Measurements from ENCODE around the gene CMIP.
A peak's percentile ranks its signal among the peaks of the same experiment; 100 is the strongest.

The CMIP gene

DNA sequence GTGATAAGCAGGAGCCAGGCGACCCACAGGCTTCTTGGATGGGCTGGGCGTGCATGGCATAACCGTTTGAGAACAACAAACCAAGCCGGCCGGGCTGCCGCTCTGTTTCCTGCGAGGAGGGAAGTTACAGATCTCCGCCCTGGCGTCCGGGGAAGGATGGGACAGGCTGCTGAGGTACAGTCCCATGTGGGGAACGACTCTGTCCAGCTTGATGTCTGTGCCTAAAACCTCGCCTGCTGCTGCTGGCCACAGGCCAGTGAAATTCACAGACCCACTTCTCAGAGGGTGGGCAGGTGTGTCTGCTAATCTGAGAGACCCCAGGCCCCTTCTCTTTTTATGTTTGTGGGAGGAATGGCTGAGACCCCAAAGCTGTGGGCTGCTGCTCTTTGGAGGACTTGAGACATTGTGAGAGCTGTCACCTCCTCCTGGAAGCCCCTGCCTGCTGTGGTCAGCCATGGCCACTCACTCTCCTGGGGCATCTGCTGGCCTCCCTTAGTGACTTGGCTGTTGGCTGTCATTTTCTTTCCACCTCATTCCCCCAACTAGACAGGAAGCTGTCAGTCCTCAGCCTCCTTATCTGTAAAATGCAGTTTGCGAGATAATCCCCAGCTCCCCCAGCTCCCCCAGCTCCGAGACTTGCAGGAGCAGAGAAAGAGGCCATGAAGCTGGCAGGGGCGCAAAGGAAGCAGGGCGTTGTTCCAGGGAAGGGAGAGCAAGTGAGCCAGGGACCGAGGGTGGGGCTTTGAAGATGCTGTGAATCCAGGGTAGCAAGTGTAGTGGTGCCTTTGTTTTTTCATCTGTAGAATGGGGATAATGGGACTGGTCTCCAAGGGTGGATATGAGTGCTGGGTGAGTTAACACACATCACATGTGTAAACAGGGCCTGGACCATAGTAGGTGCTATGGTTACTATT is 51.0 kb downstream of the CMIP start:
- H3K4me1 ChIP-seq (ENCODE audit: insufficient read depth, insufficient read length), result peaks cover 24% of the 10 kb centered on the region
- H3K36me3 ChIP-seq (ENCODE audit: insufficient read depth, insufficient read length, low read length), result peaks cover 24% of the 10 kb centered on the region
- no peaks in the 10 kb centered on the region for H3K27me3 ChIP-seq (ENCODE audit: insufficient read depth, insufficient read length)
- no peaks in the 10 kb centered on the region for H3K9me3 ChIP-seq (ENCODE audit: insufficient read depth, low read length)
- TF ChIP-seq ZNF274 (IDR thresholded peaks at IDR 0.05; ENCODE audit: low read depth, low read length), result no peak
- TF ChIP-seq SUZ12 (IDR thresholded peaks at IDR 0.05; ENCODE audit: extremely low read depth, insufficient read depth, insufficient read length), result no peak
- TF ChIP-seq YY1 (IDR thresholded peaks at IDR 0.05; ENCODE audit: insufficient read depth, insufficient read length), result no peak
- DNase-seq (ENCODE audit: low read depth, low spot score), result no peak
- H3K4me3 ChIP-seq (ENCODE audit: insufficient read length, low read depth), result no peak overlapping the region
- H3K9ac ChIP-seq (ENCODE audit: insufficient read length, low read depth), result no peak overlapping the region

DNA sequence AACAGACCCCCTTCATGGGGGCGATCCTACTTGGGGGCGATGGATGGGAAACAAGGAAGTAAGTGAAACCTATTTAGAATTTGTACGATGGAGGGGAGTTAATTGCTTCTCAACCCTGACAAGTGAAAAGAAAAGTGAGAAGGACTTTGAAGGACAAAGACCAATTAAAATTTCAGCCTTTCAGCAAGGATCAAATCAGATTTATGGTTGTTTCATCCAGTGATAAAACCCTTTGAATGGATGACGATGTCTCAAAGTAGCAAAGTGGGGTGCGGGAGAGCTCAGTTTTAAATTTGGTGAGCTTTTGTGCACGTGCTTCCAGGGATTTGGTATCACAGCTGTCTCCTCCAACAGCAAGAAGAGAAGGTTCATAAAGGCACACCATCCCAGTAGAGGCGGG is 51.7 kb downstream of the CMIP start:
- H3K9me3 ChIP-seq (ENCODE audit: insufficient read depth, low read length), result no peaks in the 10 kb centered on the region

DNA sequence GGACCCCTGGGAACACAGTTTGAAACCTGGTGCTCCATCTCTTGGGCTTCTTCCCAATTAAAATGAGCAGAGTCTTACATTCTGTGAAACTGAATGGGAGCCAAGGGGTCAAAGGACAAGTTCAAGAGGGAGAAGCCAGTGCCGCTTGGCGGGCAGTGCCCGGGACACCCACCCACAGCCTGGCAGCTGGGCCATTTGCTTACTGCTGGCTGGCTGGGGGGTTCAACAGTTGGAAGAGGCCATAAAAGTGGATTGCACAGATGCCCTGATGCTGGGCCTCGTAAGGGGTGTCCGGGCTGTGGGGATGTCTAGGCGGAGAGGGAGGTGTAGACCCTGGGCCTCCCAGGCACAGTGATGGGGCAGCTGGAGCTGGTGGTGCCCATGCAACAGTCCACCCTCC is 52.1 kb downstream of the CMIP start:
- Histone ChIP-seq H3K9me3 (ENCODE audit: insufficient read depth, low read length) (no peaks in the 10 kb centered on the region), H3K4me3 (ENCODE audit: insufficient read length, low read depth) (no peak overlapping the region), H3K27me3 (ENCODE audit: insufficient read depth, insufficient read length) (no peaks in the 10 kb centered on the region), H3K36me3 (ENCODE audit: insufficient read depth, insufficient read length, low read length) (peaks cover 24% of the 10 kb centered on the region), H3K9ac (ENCODE audit: insufficient read length, low read depth) (no peak overlapping the region), H3K4me1 (ENCODE audit: insufficient read depth, insufficient read length) (peaks cover 24% of the 10 kb centered on the region)
- DNase-seq (ENCODE audit: low read depth, low spot score), result no peak
- TF ChIP-seq SUZ12 (IDR thresholded peaks at IDR 0.05; ENCODE audit: extremely low read depth, insufficient read depth, insufficient read length) (no peak), YY1 (IDR thresholded peaks at IDR 0.05; ENCODE audit: insufficient read depth, insufficient read length) (no peak), ZNF274 (IDR thresholded peaks at IDR 0.05; ENCODE audit: low read depth, low read length) (no peak)

More for the DNA sequence above, 51.7 kb downstream of the CMIP start:
- H3K36me3 ChIP-seq (ENCODE audit: insufficient read depth, insufficient read length, low read length), result peaks cover 24% of the 10 kb centered on the region
- H3K4me3 ChIP-seq (ENCODE audit: insufficient read length, low read depth), result no peak overlapping the region
- no peak for TF ChIP-seq ZNF274 (IDR thresholded peaks at IDR 0.05; ENCODE audit: low read depth, low read length)
- H3K9ac ChIP-seq (ENCODE audit: insufficient read length, low read depth), result no peak overlapping the region
- DNase-seq (ENCODE audit: low read depth, low spot score), result no peak
- no peaks in the 10 kb centered on the region for H3K27me3 ChIP-seq (ENCODE audit: insufficient read depth, insufficient read length)
- peaks cover 24% of the 10 kb centered on the region for H3K4me1 ChIP-seq (ENCODE audit: insufficient read depth, insufficient read length)

DNA sequence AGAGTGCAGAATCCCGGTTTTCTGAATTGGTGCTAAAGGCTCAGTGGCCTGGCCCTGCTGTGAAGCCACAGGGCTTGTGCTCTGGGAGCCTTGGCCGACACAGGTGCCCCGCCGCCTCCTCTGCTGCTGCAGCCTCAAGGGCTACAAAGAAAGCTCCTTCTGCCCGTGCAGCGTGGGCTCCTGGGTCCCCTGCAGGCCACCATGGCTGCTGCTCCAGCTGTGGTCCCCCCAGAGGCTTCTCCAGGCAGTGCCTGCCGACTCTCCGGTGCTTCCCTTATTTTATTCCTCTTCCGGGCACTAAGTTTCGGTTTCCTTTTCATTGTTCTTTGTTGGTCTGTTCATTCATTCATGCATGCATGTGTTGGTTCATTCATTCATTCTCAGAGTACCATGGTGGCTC is 53.1 kb downstream of the CMIP start:
- Histone ChIP-seq H3K9me3 (ENCODE audit: insufficient read depth, low read length) (no peaks in the 10 kb centered on the region), H3K4me1 (ENCODE audit: insufficient read depth, insufficient read length) (peaks cover 26% of the 10 kb centered on the region), H3K9ac (ENCODE audit: insufficient read length, low read depth) (no peak overlapping the region), H3K4me3 (ENCODE audit: insufficient read length, low read depth) (no peak overlapping the region), H3K27me3 (ENCODE audit: insufficient read depth, insufficient read length) (no peaks in the 10 kb centered on the region), H3K36me3 (ENCODE audit: insufficient read depth, insufficient read length, low read length) (peaks cover 24% of the 10 kb centered on the region)
- DNase-seq (ENCODE audit: low read depth, low spot score), result no peak
- TF ChIP-seq YY1 (IDR thresholded peaks at IDR 0.05; ENCODE audit: insufficient read depth, insufficient read length), result no peak
- no peak for TF ChIP-seq SUZ12 (IDR thresholded peaks at IDR 0.05; ENCODE audit: extremely low read depth, insufficient read depth, insufficient read length)
- TF ChIP-seq ZNF274 (IDR thresholded peaks at IDR 0.05; ENCODE audit: low read depth, low read length), result no peak

DNA sequence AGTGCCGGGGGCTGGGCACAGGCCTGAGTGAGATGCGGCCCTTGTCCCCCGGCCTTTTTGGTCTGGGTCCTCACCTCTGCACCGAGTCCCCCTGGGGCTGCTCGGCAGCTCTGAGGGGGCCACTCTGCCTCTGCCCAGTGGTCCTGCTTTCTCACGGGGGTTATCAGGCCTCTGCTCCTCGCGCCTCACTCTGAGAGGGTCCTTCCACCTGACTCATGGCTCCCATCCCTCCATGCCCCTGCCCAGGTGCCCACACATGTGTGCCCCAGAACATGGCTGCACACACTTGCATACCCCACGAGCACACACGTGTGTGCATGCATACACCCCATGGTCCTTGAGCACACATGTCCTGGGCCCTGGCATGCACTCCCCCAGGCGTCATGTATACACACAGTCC is 53.7 kb downstream of the CMIP start:
- peaks cover 24% of the 10 kb centered on the region for H3K36me3 ChIP-seq (ENCODE audit: insufficient read depth, insufficient read length, low read length)
- H3K4me1 ChIP-seq (ENCODE audit: insufficient read depth, insufficient read length), result peaks cover 20% of the 10 kb centered on the region
- H3K9ac ChIP-seq (ENCODE audit: insufficient read length, low read depth), result no peak overlapping the region
- TF ChIP-seq ZNF274 (IDR thresholded peaks at IDR 0.05; ENCODE audit: low read depth, low read length) (no peak), SUZ12 (IDR thresholded peaks at IDR 0.05; ENCODE audit: extremely low read depth, insufficient read depth, insufficient read length) (no peak), YY1 (IDR thresholded peaks at IDR 0.05; ENCODE audit: insufficient read depth, insufficient read length) (no peak)
- no peak for DNase-seq (ENCODE audit: low read depth, low spot score)
- no peak overlapping the region for H3K4me3 ChIP-seq (ENCODE audit: insufficient read length, low read depth)
- no peaks in the 10 kb centered on the region for H3K27me3 ChIP-seq (ENCODE audit: insufficient read depth, insufficient read length)
- no peaks in the 10 kb centered on the region for H3K9me3 ChIP-seq (ENCODE audit: insufficient read depth, low read length)

DNA sequence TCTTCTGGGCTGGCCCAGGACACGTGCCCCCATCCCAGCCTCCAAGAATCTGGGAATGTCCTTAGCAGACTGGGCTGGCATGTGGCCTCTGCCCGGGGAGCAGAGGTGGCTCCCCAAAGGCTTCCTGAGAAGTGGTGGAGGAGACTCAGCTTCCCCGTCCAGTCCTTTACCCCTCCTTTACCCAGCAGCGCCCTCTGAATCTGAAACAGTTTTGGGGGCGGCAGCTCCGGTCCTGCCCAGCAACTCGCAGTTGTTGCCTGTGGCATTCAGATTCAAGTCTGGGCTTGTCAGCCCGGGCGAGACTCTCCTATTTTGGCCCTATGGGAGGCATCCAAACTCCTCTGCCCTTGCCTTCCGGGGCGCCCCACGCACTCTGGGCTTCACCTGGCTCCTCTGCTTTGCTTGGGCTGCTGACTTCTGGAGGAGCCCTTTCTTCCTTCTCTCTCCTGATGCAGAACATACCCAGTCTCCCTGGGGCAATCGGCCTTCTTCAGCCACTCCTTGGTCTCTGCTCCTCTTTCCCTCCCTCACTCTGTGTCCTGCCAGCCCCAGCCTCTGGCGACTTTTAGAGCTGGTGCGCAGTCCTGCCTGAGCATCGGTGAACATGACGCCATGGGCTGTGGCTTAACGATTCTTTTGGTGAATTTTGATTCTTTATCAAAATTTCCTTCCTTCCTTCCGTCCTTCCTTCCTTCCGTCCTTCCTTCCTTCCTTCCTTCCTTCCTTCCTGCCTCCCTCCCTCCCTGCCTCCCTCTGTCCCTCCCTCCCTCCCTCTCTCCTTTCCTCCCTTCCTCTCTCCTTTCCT is 55.2 kb downstream of the CMIP start:
- Histone ChIP-seq H3K4me3 (ENCODE audit: insufficient read length, low read depth) (no peak overlapping the region), H3K27me3 (ENCODE audit: insufficient read depth, insufficient read length) (no peaks in the 10 kb centered on the region), H3K4me1 (ENCODE audit: insufficient read depth, insufficient read length) (peaks cover 16% of the 10 kb centered on the region), H3K9ac (ENCODE audit: insufficient read length, low read depth) (peak overlapping the region; percentile 17), H3K36me3 (ENCODE audit: insufficient read depth, insufficient read length, low read length) (peaks cover 16% of the 10 kb centered on the region), H3K9me3 (ENCODE audit: insufficient read depth, low read length) (no peaks in the 10 kb centered on the region)
- DNase-seq (ENCODE audit: low read depth, low spot score), result no peak
- TF ChIP-seq SUZ12 (IDR thresholded peaks at IDR 0.05; ENCODE audit: extremely low read depth, insufficient read depth, insufficient read length) (no peak), YY1 (IDR thresholded peaks at IDR 0.05; ENCODE audit: insufficient read depth, insufficient read length) (no peak), ZNF274 (IDR thresholded peaks at IDR 0.05; ENCODE audit: low read depth, low read length) (no peak)

All from NT2/D1 (cell line).